ENCODE results near the gene UST.

Gene UST

GRCh38 chr6:149064001-149064659 is 317.3 kb downstream of the UST start:
- no peak overlapping the region for H3K4me3 ChIP-seq (ENCODE audit: low read depth, low read length)
- no peak for DNase-seq (ENCODE audit: low read depth)
- TF ChIP-seq CTCF (conservative IDR thresholded peaks at IDR 0.05; ENCODE audit: low read depth, low read length): no peak

GRCh38 chr6:149064660-149065015 is 317.8 kb downstream of the UST start:
- no peak overlapping the region for H3K4me3 ChIP-seq (ENCODE audit: low read depth, low read length)
- no peak for DNase-seq (ENCODE audit: low read depth)
- TF ChIP-seq CTCF (conservative IDR thresholded peaks at IDR 0.05; ENCODE audit: low read depth, low read length): no peak

GRCh38 chr6:149065121-149065520 is 318.3 kb downstream of the UST start:
- no peak for DNase-seq (ENCODE audit: low read depth)
- no peak overlapping the region for H3K4me3 ChIP-seq (ENCODE audit: low read depth, low read length)
- no peak for TF ChIP-seq CTCF (conservative IDR thresholded peaks at IDR 0.05; ENCODE audit: low read depth, low read length)

- TF ChIP-seq CTCF (conservative IDR thresholded peaks at IDR 0.05; ENCODE audit: low read depth, low read length): no peak
- no peak overlapping the region for H3K4me3 ChIP-seq (ENCODE audit: low read depth, low read length)
- DNase-seq (ENCODE audit: low read depth): peak; percentile 28
These were observed 319.1 kb downstream of the UST start for GRCh38 chr6:149065658-149066556.

DNA sequence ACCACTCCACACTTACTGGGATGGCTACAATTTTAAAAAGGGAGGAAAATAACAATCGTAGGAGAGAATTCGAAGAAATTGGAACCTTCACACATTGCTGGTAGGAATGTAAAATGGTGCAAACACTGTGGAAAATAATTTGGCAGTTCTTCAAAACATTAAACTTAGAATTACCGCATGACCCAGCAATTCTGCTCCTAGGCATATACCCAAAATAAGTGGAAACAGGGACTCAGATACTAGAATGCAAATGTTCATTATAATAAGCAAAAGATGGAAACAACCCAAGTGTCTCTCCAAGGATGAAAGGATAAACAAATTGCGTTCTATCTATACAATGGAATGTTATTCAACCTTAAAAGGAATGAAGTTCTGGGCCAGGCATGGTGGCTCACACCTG is 325.2 kb downstream of the UST start:
- DNase-seq (ENCODE audit: low read depth): no peak
- no peak for TF ChIP-seq CTCF (conservative IDR thresholded peaks at IDR 0.05; ENCODE audit: low read depth, low read length)
- H3K4me3 ChIP-seq (ENCODE audit: low read depth, low read length): no peak overlapping the region

DNA sequence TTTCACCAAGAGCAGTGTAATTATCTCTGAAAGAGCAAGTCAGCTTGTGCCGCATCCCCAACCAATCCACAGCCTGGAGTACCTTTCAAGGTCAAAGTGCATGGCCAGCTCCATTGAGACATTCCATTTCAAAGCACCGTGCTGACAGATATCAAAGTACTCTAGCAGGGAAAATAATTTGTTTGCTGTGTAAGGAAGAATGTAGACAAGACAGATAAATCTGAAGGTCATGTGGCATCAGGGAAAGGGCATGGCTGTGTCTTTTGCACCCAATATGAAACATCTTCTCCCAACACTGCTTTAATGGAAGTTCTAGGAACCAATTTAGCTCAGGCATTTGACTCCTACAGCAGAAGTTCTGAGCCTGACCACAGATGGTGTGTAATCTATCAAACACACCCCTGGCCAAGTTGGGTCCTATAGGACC is 328.0 kb downstream of the UST start:
- no peak for DNase-seq (ENCODE audit: low read depth)

More for the DNA sequence above, 328.0 kb downstream of the UST start:
- no peak overlapping the region for H3K4me3 ChIP-seq (ENCODE audit: low read depth, low read length)
- no peak for TF ChIP-seq CTCF (conservative IDR thresholded peaks at IDR 0.05; ENCODE audit: low read depth, low read length)
